SK-N-SH (cell line): Measurements from ENCODE around the gene WBP1L.

ENCODE experiments used
- CTCF ChIP-seq: fragments of 200-600 bp; sonication (generic); IDR thresholded peaks from 2 replicates; pipeline ENCODE4 v1.6.1; 2017; ENCODE audit warnings: antibody characterized with exemption, mild to moderate bottlenecking, moderate library complexity
- EP300 ChIP-seq, 2 experiments: IDR thresholded peaks; 2 replicates each; pipeline versions ENCODE4 v1.4.0 to v1.6.1; 2012; ENCODE audit warnings: borderline replicate concordance in 1 of 2, low read depth in 1 of 2, low read length in 1 of 2
- POLR2AphosphoS5 ChIP-seq: IDR thresholded peaks from 2 replicates; pipeline ENCODE4 v1.6.1; 2012; ENCODE audit warnings: low read depth, low read length
- REST ChIP-seq: IDR thresholded peaks from 2 replicates; pipeline ENCODE4 v1.6.1; 2012; ENCODE audit warnings: mild to moderate bottlenecking, low read depth, low read length, moderate library complexity
- SIN3A ChIP-seq: IDR thresholded peaks from 2 replicates; pipeline ENCODE4 v1.6.1; 2012; ENCODE audit warnings: low read depth, mild to moderate bottlenecking, low read length, moderate library complexity, borderline replicate concordance
- TF ChIP-seq, protein P1 (sequence below): IDR thresholded peaks from 2 replicates; pipeline ENCODE4 v1.4.0; 2012; ENCODE audit warnings: low read depth

DNA sequence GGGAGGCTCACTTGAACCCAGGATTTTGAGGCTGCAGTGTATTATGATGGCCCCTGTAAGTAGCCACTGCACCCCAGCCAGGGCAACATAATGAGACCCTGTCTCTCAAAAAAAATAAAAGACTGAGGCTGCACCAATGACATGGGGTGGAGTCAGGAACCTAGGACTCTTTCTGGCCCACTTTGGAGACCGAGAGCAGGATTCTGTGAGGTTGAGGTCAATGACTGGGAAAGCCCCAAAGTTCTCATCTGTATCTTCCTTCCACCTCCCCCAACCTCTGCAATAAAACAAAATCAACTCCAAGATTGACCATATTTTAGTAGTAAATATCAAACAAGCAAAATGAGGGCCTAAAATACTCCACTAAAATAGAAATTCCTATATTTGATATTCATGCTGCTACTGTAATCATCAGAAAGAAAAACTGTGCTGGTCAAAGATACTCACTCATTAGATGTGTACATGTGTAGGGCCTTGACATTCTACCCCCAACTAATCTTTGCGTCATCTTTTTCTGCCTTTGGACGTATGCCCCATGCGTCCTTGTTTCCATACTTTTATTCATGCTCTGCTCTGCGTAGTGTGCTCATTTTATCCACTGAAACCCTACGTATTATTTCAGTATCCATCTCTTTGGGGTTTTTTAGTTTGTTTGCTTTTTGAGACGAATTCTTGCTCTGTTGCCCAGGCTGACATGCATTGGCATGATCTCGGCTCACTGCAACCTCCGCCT lies 23.8 kb downstream of the WBP1L start:
- TF ChIP-seq, protein P1, sequence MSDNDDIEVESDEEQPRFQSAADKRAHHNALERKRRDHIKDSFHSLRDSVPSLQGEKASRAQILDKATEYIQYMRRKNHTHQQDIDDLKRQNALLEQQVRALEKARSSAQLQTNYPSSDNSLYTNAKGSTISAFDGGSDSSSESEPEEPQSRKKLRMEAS: no peak
- TF ChIP-seq CTCF (no peak), POLR2AphosphoS5 (no peak), SIN3A (no peak), REST (no peak), EP300 (IDR thresholded peaks at IDR 0.05; ENCODE audit: borderline replicate concordance in 1 of 2, low read depth in 1 of 2, low read length in 1 of 2) (no peak)
